ENCODE data around the gene UBA7. TPM values are rescaled to one million over a fixed set of nuclear protein-coding genes. Genes with fewer than 3 reads are reported as not detected.
"Not testable (repeated sequence)": the region's sequence is repeated elsewhere in the genome, so short reads cannot be mapped to it uniquely, and the experiment has no call there.

Gene UBA7
- total RNA-seq, 1 experiment from 2014 or later = 2.2 TPM

GRCh38 chr3:49786357-49787181, 27.2 kb downstream of the UBA7 start, which contains the start of gene IP6K1:
Gene IP6K1 (minus strand): TSS chr3:49786542. CDS start chr3:49748040, 38,502 bp downstream.
- DNase-seq (ENCODE audit: extremely low read depth, low read depth) = peak; percentile 99

GRCh38 chr3:49785565-49786356, 28.0 kb downstream of the UBA7 start:
- DNase-seq (ENCODE audit: extremely low read depth, low read depth) = no peak

- not testable (repeated sequence) for DNase-seq (ENCODE audit: extremely low read depth, low read depth)
Measured at GRCh38 chr3:49782277-49782676, 31.5 kb downstream of the UBA7 start.

- DNase-seq (ENCODE audit: extremely low read depth, low read depth) = no peak
Measured at GRCh38 chr3:49781415-49782199, 32.1 kb downstream of the UBA7 start.

- DNase-seq (ENCODE audit: extremely low read depth, low read depth) = not testable (repeated sequence)
Measured at GRCh38 chr3:49780975-49781365, 32.8 kb downstream of the UBA7 start.

- DNase-seq (ENCODE audit: extremely low read depth, low read depth) = no peak
Measured at GRCh38 chr3:49780080-49780974, 33.4 kb downstream of the UBA7 start.

GRCh38 chr3:49779358-49780079, 34.2 kb downstream of the UBA7 start:
- no peak for DNase-seq (ENCODE audit: extremely low read depth, low read depth)

GRCh38 chr3:49776101-49776500, 37.7 kb downstream of the UBA7 start:
- not testable (repeated sequence) for DNase-seq (ENCODE audit: extremely low read depth, low read depth)

GRCh38 chr3:49775538-49775937, 38.2 kb downstream of the UBA7 start:
- DNase-seq (ENCODE audit: extremely low read depth, low read depth) = no peak

GRCh38 chr3:49772703-49773102, 41.0 kb downstream of the UBA7 start:
- DNase-seq (ENCODE audit: extremely low read depth, low read depth) = no peak

- DNase-seq (ENCODE audit: extremely low read depth, low read depth) = no peak
Measured at GRCh38 chr3:49771340-49771938, 42.3 kb downstream of the UBA7 start.

GRCh38 chr3:49769926-49770325, 43.8 kb downstream of the UBA7 start:
- no peak for DNase-seq (ENCODE audit: extremely low read depth, low read depth)

GRCh38 chr3:49769286-49769915, 44.4 kb downstream of the UBA7 start:
- no peak for DNase-seq (ENCODE audit: extremely low read depth, low read depth)

GRCh38 chr3:49763981-49764380, 49.8 kb downstream of the UBA7 start:
- no peak for DNase-seq (ENCODE audit: extremely low read depth, low read depth)

GRCh38 chr3:49761661-49762060, 52.1 kb downstream of the UBA7 start:
- no peak for DNase-seq (ENCODE audit: extremely low read depth, low read depth)

- DNase-seq (ENCODE audit: extremely low read depth, low read depth) = no peak
Measured at GRCh38 chr3:49759226-49759625, 54.5 kb downstream of the UBA7 start.

GRCh38 chr3:49757197-49757596, 56.6 kb downstream of the UBA7 start:
- no peak for DNase-seq (ENCODE audit: extremely low read depth, low read depth)

- no peak for DNase-seq (ENCODE audit: extremely low read depth, low read depth)
Measured at GRCh38 chr3:49756036-49756435, 57.7 kb downstream of the UBA7 start.
